GM12878 (cell line): ENCODE data around the gene SMURF1. TPM values are rescaled to one million over a fixed set of nuclear protein-coding genes. Genes with fewer than 3 reads are reported as not detected.

Source experiments
- ATAC-seq: fragments of 200-7000 bp; cut with Tn5 transposase; 3 replicates; pipeline ENCODE4 v1.9.1; 2020; ENCODE audit warnings: mild to moderate bottlenecking, moderate library complexity
- BruUV-seq: library from RNA; stranded (reverse); fragments of 400-500 nt; replicated peaks from 2 replicates; lab custom pipeline; 2021; lab: Mats Ljungman, UMichigan
- CTCF ChIA-PET: fragments of 300-600 bp; sonication (Branson Sonifier 250); formaldehyde crosslinking; extraction: SDS; loops from one replicate; lab custom pipeline; 2021; ENCODE audit warnings: inconsistent platforms; lab: Yijun Ruan, JAX
- POLR2A ChIA-PET: fragments of 350-600 bp; formaldehyde crosslinking; extraction: SDS; loops from one replicate; lab custom pipeline; 2021; ENCODE audit warnings: inconsistent platforms; lab: Charles Lee
- RAD21 ChIA-PET: fragments of 300-600 bp; sonication (Branson Sonifier 250); formaldehyde crosslinking; loops from one replicate; lab custom pipeline; 2023; ENCODE audit warnings: antibody characterized with exemption; ENCODE audit not compliant: unreplicated experiment; lab: Charles Lee
- SMC1A ChIA-PET: fragments of 300-600 bp; sonication (Branson Sonifier 250); formaldehyde crosslinking; loops from one replicate; lab custom pipeline; 2023; ENCODE audit not compliant: unreplicated experiment, uncharacterized antibody; lab: Charles Lee
- DNase-seq: peaks from one replicate; pipeline ENCODE4 v3.0.0-alpha.2; 2011; ENCODE audit warnings: low read depth, low spot score
- FAIRE-seq: peaks from 3 replicates; lab custom pipeline; 2011; peaks lifted over from hg19 to GRCh38; lab: Jason Lieb, UNC
- H2AFZ ChIP-seq: 2 replicates; pipeline ENCODE4 v1.6.0; 2011; ENCODE audit warnings: low read depth, low read length, control low read depth; ENCODE audit not compliant: control insufficient read depth
- H3K27ac ChIP-seq: 2 replicates; pipeline ENCODE4 v1.5.1; 2011; ENCODE audit warnings: control low read depth; ENCODE audit not compliant: control insufficient read depth, insufficient read depth
- H3K27me3 ChIP-seq, 2 experiments: replicated peaks in 1 of 2; 2 replicates each; pipeline versions ENCODE4 v1.6.0 to v1.6.1; 2011; ENCODE audit warnings: low read length in 1 of 2; ENCODE audit not compliant: control insufficient read depth in 2 of 2, insufficient read depth in 2 of 2
- H3K36me3 ChIP-seq, 2 experiments: 2 replicates each; pipeline ENCODE4 v1.5.1; 2011; ENCODE audit warnings: low read length in 1 of 2; ENCODE audit not compliant: control insufficient read depth in 2 of 2, insufficient read depth in 2 of 2
- H3K4me1 ChIP-seq: 2 replicates; pipeline ENCODE4 v1.6.1; 2011; ENCODE audit warnings: mild to moderate bottlenecking, low read length, moderate library complexity, mixed read lengths; ENCODE audit not compliant: control insufficient read depth, insufficient read depth
- H3K4me2 ChIP-seq: 2 replicates; pipeline ENCODE4 v1.6.0; 2011; ENCODE audit warnings: control low read depth; ENCODE audit not compliant: control insufficient read depth, insufficient read depth
- H3K4me3 ChIP-seq: fragments of 200-600 bp; sonication (generic); 2 replicates; pipeline ENCODE4 v1.5.1; 2016
- H3K79me2 ChIP-seq: 2 replicates; pipeline ENCODE4 v1.6.0; 2011; ENCODE audit warnings: low read length; ENCODE audit not compliant: control insufficient read depth, insufficient read depth
- H3K9ac ChIP-seq: 2 replicates; pipeline ENCODE4 v1.8.0; 2011; ENCODE audit warnings: low read length, control low read depth, mixed read lengths; ENCODE audit not compliant: control insufficient read depth, insufficient read depth
- H3K9me3 ChIP-seq: replicated peaks from 3 replicates; pipeline ENCODE4 v1.5.1; 2011; ENCODE audit warnings: mild to moderate bottlenecking, low read length; ENCODE audit not compliant: control insufficient read depth, insufficient read depth
- H4K20me1 ChIP-seq: 2 replicates; pipeline ENCODE4 v1.6.0; 2011; ENCODE audit not compliant: control insufficient read depth, insufficient read depth
- CEBPB ChIP-seq, 2 experiments: fragments of 150-350 bp in 1 of 2; IDR thresholded peaks; 2 replicates each; pipeline ENCODE4 v1.6.1; 2012 to 2014; ENCODE audit warnings: low read depth in 2 of 2, low read length in 2 of 2, borderline replicate concordance in 1 of 2, inconsistent platforms in 1 of 2
- CTCF ChIP-seq, 3 experiments: IDR thresholded peaks in 2 of 3; conservative IDR thresholded peaks in 1 of 3; 2 replicates each; pipeline ENCODE4 v1.5.1; 2011; ENCODE audit warnings: low read depth in 3 of 3, low read length in 3 of 3, mild to moderate bottlenecking in 3 of 3, control low read depth in 2 of 3, moderate library complexity in 2 of 3, inconsistent platforms in 1 of 3, mixed read lengths in 1 of 3; ENCODE audit not compliant: control insufficient read depth in 2 of 3, insufficient read depth in 1 of 3; ENCODE audit errors: extremely low read depth in 1 of 3
- IKZF2 ChIP-seq, 2 experiments: fragments of 450-650 bp; IDR thresholded peaks; 2 replicates each; pipeline ENCODE4 v1.6.1; 2017; ENCODE audit warnings: mild to moderate bottlenecking in 2 of 2, moderate library complexity in 2 of 2
- NFIC ChIP-seq: IDR thresholded peaks from 2 replicates; pipeline ENCODE4 v1.6.1; 2012; ENCODE audit warnings: low read depth, mild to moderate bottlenecking, inconsistent platforms, low read length, moderate library complexity
- RUNX3 ChIP-seq: IDR thresholded peaks from 2 replicates; pipeline ENCODE4 v1.6.1; 2012; ENCODE audit warnings: low read length, inconsistent platforms
- SMAD5 ChIP-seq: IDR thresholded peaks from 2 replicates; pipeline ENCODE4 v1.6.1; 2016; ENCODE audit warnings: antibody characterized with exemption, low read depth
- ZBTB11 ChIP-seq: fragments of 450-650 bp; formaldehyde crosslinking; IDR thresholded peaks from 2 replicates; pipeline ENCODE4 v1.5.0; 2022; ENCODE audit warnings: mild to moderate bottlenecking, missing genetic modification characterization
- ZSCAN29 ChIP-seq: fragments of 450-650 bp; IDR thresholded peaks from 2 replicates; pipeline ENCODE4 v1.6.1; 2017; ENCODE audit warnings: mild to moderate bottlenecking, moderate library complexity
- WGBS: methylation state at CpG from one replicate; pipeline ENCODE4 v1.1.6; 2016; ENCODE audit warnings: low lambda C conversion rate; ENCODE audit not compliant: insufficient replicate concordance, insufficient coverage; ENCODE audit errors: missing lambda C conversion rate; 5-methylcytosine and 5-hydroxymethylcytosine counted together
- in situ Hi-C: fragments of 300-500 bp; cut with MboI; formaldehyde crosslinking; loops from 9 replicates; pipeline ENCODE4 v1.14.3; 2018; ENCODE audit warnings: mixed read lengths
- intact Hi-C: fragments of 100-400 bp; cut with micrococcal nuclease; formaldehyde crosslinking; loops from one replicate; pipeline ENCODE4 v1.14.2; 2022; ENCODE audit not compliant: unreplicated experiment
- polyA plus RNA-seq, 11 experiments: library from polyadenylated mRNA; depleted of rRNA in 4 of 11; unstranded in 6 of 11; stranded (reverse) in 5 of 11; fragments of >200 nt; fragmentation: Nextera tagmentation in 4 of 11; fragmentation: Illumina TruSeq in 1 of 11; extraction: Ambion mirVana in 4 of 11; extraction: Trizol in 1 of 11; gene quantifications; 1 replicate in 1 of 11; 2 replicates in 10 of 11; pipeline versions ENCODE4 v1.2.1 to v1.2.3, GENCODE V29; 2011 to 2016; ENCODE audit warnings: inconsistent platforms in 2 of 11, missing spikeins in 2 of 11, low read depth in 1 of 11
- total RNA-seq, 4 experiments: library from RNA; depleted of rRNA in 3 of 4; stranded (reverse); fragments of >200 nt in 3 of 4; fragmentation: Illumina TruSeq in 1 of 4; extraction: Trizol in 1 of 4; gene quantifications; 2 replicates each; pipeline versions ENCODE4 v1.2.1 to v1.2.3, GENCODE V29; 2013 to 2021

SMURF1 gene
- total and polyA plus RNA-seq, 10 of the 15 experiments (the other 5 are each of a cell fraction or from before 2014, with no cell fraction given): 0.76 to 14.0 (median 7.9) TPM

- Histone ChIP-seq H3K36me3 (no peaks in the 10 kb centered on the region), H3K4me1 (no peaks in the 10 kb centered on the region), H4K20me1 (no peaks in the 10 kb centered on the region), H3K4me2 (no peak overlapping the region), H3K4me3 (no peak overlapping the region), H3K9me3 (peaks cover 12% of the 10 kb centered on the region; the same call in 2 of the 3 replicates), H3K79me2 (peaks cover 6% of the 10 kb centered on the region), H2AFZ (no peak overlapping the region), H3K27ac (no peak overlapping the region), H3K9ac (no peak overlapping the region), H3K27me3 (no peaks in the 10 kb centered on the region)
- ChIA-PET CTCF (no interaction called here), RAD21 (no interaction called here), POLR2A (no interaction called here), SMC1A (interaction anchor here (0.5 to 1.3 kb wide), 3 partner anchors 10 to 675 kb away, joined by 3 read pairs; no protein-coding TSS in a partner anchor)
- no peak for DNase-seq
- in situ Hi-C loops: no loop called here
- BruUV-seq: no TSS peak
- WGBS: 65% methylated on average over 3 of the region's 3 CpGs
- ATAC-seq: no peak
- intact Hi-C loops: no loop called here
- TF ChIP-seq NFIC: no peak
- TF ChIP-seq SMAD5: no peak
- no peak for TF ChIP-seq CTCF (IDR thresholded peaks at IDR 0.05 in 2 of 3, conservative IDR thresholded peaks at IDR 0.05 in 1 of 3; ENCODE audit: control insufficient read depth in 2 of 3, extremely low read depth in 1 of 3, insufficient read depth in 1 of 3, low read depth in 3 of 3, low read length in 3 of 3)
- TF ChIP-seq RUNX3: no peak
- no peak for TF ChIP-seq IKZF2 (IDR thresholded peaks at IDR 0.05)
- TF ChIP-seq ZBTB11: no peak
- no peak for TF ChIP-seq CEBPB (IDR thresholded peaks at IDR 0.05; ENCODE audit: borderline replicate concordance in 1 of 2, low read depth in 2 of 2, low read length in 2 of 2)
- TF ChIP-seq ZSCAN29: no peak
- FAIRE-seq: no peak
Measured at GRCh38 chr7:99095698-99096097, 48.2 kb downstream of the SMURF1 start.
